GM12878 (cell line): ENCODE data around the gene LTBP3.

Experiments
- ATF3 ChIP-seq: IDR thresholded peaks from 2 replicates; pipeline ENCODE4 v1.6.1; 2011; ENCODE audit warnings: low read depth, mild to moderate bottlenecking, low read length, moderate library complexity, borderline replicate concordance; ENCODE audit errors: extremely low read depth
- CEBPB ChIP-seq, 2 experiments: fragments of 150-350 bp in 1 of 2; IDR thresholded peaks; 2 replicates each; pipeline ENCODE4 v1.6.1; 2012 to 2014; ENCODE audit warnings: low read depth in 2 of 2, low read length in 2 of 2, borderline replicate concordance in 1 of 2, inconsistent platforms in 1 of 2
- RCOR1 ChIP-seq: conservative IDR thresholded peaks from 2 replicates; pipeline ENCODE4 v1.6.1; 2012; ENCODE audit warnings: low read depth, low read length, improper control_type of control experiment
- SMC3 ChIP-seq: IDR thresholded peaks from 2 replicates; pipeline ENCODE4 v1.6.1; 2011; ENCODE audit warnings: low read length, improper control_type of control experiment, borderline replicate concordance

- TF ChIP-seq ATF3 (no peak), CEBPB (IDR thresholded peaks at IDR 0.05; ENCODE audit: borderline replicate concordance in 1 of 2, low read depth in 2 of 2, low read length in 2 of 2) (no peak), RCOR1 (no peak), SMC3 (no peak)
These were observed 9.1 kb downstream of the LTBP3 start for GRCh38 chr11:65549096-65549495.
